Retina (tissue), 1 donor: ENCODE results near the gene NLRP6.
"Not testable (repeated sequence)": the region's sequence is repeated elsewhere in the genome, so short reads cannot be mapped to it uniquely, and the experiment has no call there.

ENCODE experiments used
- DNase-seq: peaks from one replicate; pipeline ENCODE4 v3.0.0-alpha.2; 2016

The NLRP6 gene

DNA sequence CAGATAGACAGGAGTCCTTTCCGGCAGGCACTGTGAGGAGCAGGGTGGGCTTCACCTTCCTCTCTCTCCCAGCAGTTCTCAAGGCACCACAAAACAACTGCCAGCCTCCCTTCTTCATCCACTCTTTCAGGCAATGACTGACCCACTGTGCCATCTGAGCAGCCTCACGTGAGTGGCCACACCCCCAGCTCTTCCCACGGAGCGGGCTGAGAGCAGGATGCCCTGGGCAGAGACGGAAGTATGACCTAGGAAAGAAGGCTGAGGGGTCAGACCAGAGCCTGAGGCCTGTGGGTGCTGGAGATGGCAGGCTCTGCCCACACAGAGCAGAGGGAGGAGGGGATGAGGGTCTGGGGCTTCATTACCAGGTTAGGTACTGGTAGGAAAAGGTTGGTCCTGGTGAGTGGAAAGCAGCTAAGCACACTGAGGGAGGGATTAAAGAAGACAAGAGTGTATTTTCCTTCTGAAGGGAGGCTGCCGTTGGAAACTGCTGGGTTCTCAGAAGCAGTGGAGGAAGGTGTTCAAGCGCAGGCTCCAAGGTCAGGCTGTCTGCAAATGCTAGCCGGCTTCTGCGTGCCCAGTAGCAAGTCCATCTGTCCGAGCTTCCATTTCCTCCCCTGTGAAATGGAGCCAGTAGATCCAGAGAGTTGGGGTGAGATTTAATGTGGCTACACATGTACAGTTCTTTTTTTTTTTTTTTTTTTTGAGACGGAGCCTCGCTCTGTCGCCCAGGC is 4.6 kb downstream of the NLRP6 start:
- no peak for DNase-seq

DNA sequence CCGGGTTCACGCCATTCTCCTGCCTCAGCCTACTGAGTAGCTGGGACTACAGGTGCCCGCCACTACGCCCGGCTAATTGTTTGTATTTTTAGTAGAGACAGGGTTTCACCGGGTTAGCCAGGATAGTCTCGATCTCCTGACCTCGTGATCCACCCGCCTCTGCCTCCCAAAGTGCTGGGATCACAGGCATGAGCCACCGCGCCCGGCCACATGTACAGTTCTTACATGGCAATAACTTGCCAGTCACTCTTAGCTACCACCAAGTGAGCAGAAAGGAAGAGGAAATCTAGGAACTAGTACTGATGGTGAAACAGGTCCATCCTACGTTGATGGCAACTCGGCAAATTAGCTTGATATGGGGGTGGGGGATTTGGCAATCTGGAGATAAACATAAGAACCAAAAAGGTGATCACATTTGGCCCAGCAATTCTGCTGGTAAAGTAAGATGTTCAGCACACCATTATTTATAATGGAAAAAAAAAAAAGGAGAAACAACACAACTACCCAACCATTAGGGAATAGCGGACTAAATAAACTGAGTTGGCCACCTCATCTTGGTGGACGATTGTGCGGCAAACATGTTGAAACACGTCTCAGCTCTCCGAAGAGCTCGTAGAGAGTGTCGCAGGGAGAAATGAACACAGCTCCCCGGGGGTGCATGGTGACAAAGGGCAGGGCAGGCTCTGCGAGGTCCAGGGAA is 5.3 kb downstream of the NLRP6 start:
- DNase-seq: no peak

DNA sequence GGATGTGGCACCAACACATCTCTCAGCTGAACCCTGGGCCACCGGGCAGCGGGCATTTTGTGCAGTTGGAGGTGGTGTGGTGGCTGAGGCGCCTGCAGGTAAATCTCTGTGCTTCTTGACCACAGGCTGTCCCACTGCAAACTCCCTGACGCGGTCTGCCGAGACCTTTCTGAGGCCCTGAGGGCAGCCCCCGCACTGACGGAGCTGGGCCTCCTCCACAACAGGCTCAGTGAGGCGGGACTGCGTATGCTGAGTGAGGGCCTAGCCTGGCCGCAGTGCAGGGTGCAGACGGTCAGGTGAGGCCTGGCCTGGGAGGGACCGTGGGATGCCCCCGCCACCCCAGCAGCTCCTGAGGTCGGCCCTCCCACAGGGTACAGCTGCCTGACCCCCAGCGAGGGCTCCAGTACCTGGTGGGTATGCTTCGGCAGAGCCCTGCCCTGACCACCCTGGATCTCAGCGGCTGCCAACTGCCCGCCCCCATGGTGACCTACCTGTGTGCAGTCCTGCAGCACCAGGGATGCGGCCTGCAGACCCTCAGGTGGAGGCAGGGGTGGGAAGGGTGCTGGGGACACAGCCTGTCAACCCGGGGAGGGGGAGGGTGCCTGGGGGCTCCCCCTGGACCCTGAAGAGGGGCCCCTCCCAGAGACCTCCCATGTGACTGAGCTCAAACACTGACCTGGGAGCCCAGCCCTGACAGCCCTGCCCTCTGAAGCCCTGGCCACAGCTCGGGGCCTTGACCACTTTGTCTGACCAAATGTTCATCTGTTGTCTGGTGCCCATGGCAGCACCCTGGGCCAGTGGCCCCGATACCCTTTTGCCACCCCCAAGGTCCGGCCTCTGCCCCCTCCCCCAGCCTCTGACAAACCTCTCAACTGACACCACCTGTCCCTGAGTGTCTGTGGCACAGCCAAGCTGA is 6.2 kb downstream of the NLRP6 start:
- no peak for DNase-seq

DNA sequence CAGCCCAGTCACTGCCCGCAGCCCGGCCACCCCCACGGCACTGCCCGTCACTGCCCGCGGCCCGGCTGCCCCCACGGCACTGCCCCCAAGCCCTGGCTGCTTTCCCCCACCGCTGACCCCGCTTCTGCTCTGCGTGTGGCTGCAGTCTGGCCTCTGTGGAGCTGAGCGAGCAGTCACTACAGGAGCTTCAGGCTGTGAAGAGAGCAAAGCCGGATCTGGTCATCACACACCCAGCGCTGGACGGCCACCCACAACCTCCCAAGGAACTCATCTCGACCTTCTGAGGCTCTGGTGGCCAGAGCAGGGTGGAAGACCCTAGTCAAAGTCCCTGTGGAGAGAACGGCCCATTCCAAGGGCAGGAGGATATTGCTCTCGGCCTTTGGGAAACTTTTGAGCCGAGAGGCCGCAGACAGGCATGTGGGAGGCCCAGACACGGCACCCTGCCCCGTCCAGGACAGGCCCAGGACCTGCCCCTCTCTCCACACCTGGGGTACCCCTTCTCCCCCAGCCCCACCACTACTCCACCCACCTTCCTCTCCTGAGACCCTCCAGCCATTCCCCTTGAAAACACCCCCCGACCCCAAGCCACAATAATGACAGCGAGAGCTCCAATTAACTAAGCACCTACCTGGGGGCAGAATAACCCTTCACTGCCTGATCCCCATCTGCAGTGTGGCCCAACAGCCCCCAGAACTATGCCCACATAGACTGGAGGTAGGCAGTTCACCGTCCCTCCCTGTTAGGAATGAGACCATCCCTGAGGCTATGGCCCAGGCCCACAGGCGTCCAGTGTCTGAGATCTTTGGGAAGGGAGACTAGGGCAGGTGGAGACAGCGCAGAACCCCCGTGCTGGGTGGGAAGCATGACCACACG is 7.0 kb downstream of the NLRP6 start:
- no peak for DNase-seq

DNA sequence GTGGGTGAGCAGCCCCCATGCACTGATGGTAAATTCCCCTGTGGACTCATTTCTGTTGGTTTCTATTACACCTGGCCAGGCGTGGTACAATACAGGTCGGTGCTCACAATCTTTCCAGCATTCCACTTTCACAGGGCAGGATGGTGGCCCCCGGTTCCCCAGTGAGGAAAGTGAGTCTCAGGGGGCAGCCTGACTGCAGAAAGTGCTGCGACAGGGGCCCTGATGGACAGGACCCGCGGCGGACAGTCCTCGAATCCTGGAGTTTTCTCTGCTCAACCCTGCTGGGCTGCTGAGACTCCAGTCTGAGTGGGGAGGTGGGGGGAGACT is 7.7 kb downstream of the NLRP6 start:
- DNase-seq: no peak

DNA sequence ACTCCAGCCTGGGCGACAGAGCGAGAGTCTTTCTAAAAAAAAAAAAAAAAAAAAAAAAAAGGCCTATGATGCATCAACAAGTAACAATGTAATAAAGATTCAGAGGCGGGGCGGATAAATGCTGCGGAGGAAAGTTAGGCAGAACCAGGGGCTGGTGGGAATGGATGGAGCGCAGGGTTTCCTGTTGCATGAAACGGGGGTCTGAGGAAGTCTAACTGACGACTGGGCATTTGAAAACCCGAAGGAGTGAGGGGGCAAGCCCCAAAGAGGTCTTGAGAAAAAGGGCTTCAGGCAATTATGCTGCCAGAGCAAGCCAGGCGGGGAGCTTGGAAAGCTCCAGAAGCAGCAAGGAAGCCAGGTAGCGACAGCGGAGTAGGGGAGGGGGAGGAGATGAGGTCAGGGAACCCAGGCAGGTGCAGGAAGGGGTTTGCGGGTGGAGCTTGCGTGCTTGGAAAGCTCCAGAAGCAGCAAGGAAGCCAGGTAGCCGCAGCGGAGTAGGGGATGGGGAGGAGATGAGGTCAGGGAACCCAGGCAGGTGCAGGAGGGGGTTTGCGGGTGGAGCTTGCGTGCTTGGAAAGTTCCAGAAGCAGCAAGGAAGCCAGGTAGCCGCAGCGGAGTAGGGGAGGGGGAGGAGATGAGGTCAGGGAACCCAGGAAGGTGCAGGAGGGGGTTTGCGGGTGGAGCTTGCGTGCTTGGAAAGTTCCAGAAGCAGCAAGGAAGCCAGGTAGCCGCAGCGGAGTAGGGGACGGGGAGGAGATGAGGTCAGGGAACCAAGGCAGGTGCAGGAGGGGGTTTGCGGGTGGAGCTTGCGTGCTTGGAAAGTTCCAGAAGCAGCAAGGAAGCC is 9.0 kb downstream of the NLRP6 start:
- not testable (repeated sequence) for DNase-seq

DNA sequence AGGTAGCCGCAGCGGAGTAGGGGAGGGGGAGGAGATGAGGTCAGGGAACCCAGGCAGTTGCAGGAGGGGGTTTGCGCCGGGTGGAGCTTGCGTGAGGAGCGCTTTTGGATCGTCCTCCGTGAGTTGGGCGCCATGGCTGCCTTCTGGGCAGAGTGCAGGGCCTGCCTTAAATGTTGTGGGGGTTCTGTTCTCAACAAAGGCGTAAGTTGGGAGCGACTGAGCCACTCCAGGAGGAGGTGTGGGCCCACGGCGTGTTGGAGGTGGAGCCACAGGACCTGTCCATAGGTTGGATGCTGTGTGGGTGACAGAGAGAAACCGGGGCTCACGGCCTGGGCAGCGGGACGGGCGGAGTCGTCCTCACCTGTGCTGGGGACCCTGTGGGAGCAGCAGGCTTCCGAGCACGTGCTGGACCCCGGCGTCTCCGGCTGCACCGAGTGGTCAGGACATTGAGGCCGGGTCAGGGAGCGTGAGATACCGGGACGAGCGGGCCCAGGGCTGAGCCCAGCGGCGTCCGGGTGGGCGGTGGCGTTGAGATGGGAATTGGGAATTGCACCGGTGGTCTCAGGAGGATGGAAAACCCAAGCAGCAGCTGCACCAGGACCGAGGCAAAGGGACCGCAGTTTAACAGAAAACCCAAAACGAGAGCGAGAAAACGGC is 9.7 kb downstream of the NLRP6 start:
- DNase-seq: no peak

DNA sequence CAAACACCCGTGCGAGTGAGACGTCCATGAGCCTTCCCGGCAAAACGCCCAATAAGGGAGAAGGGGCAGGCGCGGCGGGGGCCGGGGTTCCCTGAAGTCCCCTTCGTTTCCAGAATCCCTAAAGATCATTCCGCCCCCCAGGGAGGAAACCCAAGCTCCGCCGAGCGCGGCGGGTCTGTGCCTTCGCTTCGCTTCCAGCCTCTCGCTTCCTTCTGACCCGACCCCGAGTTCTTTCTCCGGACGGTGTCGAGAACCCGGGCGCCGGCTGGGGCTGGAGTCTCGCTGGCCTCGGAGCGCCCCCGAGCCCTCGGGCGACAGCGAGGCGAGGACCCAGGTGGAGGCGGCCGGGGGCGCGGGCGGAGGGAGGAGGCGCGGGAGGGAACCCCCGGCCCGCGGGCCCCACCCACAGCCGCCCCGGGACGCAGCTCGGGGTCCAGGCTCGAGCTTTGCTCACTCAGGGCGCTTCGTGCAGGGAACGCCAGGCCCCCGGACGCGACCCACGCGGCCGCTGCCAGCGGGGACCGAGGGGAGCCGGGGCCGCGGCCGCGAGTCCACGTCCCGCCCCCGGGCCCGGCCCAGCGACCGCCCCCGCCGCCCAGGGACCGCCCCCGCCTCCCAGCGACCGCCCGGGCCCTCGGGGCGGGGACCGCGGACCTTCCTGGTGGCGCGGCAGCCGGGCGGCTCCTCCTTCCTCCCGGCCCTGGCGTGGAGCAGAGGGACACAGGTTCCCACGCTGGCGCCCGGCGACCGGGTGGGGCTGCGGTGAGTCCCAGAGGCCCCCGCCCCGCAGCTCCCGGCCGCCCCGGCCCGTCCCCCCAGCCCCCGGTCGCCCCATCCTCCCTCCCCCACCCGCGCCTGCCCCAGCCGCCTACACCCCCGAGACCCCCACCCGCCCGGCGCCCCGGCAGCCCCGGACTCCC is 10.5 kb downstream of the NLRP6 start, which contains the start of gene PGGHG:
TSS of gene PGGHG (plus strand) at position 649 of the 920 bp plus-strand sequence. CDS start 691 bp downstream, outside the sequence.
- DNase-seq: peak; percentile 67

DNA sequence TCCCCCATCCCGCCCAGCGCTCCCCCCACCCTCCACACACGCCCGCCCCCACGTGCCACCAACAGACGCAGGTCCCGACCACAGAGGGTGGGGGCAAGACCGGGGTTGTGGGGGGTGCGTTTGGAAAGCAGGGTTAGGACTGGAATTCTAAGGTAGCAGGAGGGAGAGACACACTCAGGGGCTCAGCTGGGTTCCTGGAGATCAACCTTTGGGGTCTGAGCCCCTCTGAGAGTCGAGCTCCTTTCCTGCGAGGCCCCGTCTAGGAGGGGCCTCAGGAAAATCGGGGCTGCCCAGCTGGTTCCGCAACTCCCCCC is 11.1 kb downstream of the NLRP6 start:
- no peak for DNase-seq

DNA sequence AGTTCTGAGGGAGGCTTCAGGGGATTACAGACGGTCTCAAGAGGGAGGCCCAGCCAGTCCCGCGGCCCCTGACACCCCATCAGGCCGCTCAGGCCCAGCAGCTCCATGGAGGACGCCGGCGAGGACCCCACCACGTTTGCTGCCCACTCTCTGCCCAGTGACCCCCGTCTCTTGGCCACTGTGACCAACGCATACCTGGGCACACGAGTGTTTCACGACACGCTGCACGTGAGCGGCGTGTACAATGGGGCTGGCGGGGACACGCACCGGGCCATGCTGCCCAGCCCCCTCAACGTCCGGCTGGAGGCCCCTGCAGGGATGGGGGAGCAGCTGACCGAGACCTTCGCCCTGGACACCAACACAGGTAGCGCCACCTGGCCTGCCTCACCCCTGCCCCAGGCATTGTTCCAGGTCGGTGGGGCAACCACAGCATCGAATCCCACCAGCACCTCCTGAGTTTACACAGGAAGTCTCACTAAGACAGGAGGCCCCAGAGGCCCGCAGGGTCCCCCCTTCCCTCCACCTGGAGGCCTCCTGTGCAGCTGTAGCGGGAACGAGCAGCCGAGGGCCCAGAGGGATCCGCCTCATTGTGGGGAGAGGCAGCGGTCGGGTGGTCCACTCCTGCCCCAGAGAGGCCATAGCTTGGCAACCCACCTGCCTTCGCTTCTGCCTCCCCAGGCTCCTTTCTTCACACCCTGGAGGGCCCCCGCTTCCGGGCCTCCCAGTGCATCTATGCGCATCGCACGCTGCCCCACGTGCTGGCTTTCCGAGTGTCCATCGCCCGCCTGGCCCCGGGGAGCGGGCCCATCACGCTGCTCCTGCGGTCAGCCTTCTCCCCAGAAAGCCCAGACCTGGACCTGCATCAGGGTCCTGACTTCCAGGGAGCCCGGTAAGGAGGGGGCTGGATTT is 11.8 kb downstream of the NLRP6 start:
- DNase-seq: no peak

DNA sequence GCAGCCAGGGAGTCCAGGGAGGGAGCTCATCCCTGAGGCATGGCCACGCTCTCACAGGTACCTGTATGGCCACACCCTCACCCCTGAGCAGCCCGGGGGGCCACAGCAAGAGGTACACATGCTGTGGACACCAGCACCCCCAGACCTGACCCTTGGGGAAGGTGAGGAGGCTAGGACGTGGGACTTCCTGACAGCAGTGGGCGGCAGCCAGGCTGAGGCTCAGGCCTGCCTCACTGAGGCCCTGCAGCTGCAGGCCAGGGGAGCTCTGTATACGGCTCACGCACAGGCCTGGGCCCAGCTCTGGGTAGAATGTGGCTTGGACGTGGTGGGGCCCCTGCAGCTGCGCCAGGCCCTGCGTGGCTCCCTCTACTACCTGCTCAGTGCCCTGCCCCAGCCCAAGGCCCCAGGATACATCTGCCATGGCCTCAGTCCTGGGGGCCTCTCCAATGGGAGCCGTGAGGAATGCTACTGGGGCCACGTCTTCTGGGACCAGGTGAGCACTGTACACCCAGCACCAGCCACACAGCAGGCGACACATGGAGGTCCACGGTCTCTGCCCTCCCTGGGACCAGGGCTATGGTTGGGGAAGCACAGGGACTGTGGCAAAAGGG is 12.5 kb downstream of the NLRP6 start:
- no peak for DNase-seq

DNA sequence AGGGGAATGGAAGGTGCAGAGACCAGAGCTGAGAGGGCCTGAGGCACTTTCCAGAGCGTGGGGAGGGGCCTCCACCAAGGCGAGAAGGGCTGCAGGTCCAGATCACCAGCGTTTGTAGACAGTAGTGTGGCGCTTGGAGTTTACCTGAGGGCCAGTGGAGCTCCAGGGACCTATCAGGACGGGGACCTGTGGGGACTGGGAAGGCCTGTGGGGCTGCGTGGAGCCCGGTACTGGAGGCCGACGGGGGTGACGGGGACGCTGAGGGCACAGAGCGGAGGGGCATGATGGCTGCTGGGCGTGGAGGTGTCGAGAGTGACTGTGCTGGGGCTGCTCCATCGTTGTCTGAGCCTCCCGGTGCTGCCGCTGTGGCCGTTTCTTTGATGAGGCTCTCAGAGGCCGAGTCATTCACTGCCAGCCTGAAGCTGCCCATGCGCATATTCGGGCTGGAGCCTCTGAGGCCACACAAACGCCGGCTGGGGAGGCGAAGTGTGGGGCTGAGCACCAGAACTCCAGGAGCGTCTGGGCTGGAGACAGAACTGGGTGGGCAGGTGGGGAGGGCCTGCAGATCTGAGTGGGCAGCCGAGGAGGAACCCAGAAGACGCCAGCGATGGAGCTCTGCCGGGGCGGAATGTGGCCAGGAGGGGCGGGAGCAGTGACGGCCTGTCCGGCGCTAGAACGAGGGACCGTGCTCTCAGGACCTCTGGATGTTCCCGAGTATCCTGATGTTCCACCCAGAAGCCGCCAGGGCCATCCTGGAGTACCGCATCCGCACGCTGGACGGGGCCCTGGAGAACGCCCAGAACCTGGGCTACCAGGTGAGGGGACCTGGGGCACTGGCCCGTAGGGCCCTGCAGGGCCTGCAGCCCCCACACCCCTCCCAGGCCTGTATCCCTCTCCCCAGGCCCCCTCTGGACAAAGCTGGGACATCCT is 13.3 kb downstream of the NLRP6 start:
- DNase-seq: no peak

DNA sequence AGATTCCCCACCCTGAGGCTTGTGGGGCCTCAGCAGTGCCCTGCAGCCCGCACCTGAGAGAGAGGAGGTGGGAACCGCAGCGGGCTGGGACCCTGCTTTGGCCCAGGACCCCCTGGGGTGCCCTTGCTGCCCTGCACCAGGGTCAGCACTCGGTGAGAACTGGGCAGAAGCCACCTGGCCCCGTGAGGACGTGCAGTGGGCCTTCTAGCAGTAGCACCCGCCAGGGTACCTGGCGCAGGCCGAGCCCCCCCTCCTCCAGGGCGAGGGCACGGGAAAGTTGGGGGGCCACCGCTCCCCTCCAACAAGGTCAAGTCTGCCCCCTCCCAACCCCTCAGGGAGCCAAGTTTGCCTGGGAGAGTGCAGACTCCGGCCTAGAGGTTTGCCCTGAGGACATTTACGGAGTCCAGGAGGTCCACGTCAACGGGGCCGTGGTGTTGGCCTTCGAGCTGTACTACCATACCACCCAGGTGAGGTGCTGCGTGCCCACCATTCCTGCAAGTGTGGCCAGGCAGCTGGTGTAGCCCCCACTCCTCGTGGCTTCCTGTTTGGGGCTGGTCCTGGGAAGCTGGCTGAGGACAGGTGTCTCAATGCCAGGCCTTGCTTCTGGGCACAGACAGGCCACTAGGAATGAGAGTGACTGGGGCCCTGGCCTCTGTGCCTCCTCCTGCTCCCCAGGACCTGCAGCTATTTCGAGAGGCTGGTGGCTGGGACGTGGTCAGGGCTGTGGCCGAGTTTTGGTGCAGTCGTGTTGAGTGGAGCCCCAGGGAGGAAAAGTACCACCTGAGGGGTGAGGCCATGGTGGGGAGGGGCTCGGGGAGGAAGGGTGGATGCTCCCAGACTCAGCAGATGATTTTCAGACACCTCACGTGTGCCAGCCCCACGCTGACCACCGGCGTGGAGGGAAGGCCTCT is 14.3 kb downstream of the NLRP6 start:
- DNase-seq: no peak

DNA sequence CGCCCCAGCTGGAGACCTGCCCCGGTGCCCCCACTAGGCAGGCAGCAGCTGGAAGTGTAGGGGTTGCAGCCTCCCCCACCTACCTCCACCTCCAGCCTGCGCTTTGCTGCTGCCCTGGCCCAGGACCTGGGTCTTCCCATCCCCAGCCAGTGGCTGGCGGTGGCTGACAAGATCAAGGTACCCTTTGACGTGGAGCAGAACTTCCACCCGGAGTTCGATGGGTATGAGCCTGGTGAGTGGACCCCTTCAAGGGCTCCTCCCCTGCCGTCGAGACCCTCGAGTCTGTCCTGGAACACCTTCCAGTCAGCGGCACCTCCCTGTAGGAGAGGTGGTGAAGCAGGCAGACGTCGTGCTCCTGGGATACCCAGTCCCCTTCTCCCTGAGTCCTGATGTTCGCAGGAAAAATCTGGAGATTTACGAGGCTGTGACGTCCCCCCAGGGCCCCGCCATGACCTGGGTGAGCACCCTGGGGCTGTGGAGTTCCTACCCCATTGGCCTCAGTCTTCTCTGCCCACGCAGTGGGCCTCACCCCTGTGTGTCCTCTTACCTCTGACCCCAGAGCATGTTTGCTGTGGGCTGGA is 15.2 kb downstream of the NLRP6 start:
- DNase-seq: no peak

DNA sequence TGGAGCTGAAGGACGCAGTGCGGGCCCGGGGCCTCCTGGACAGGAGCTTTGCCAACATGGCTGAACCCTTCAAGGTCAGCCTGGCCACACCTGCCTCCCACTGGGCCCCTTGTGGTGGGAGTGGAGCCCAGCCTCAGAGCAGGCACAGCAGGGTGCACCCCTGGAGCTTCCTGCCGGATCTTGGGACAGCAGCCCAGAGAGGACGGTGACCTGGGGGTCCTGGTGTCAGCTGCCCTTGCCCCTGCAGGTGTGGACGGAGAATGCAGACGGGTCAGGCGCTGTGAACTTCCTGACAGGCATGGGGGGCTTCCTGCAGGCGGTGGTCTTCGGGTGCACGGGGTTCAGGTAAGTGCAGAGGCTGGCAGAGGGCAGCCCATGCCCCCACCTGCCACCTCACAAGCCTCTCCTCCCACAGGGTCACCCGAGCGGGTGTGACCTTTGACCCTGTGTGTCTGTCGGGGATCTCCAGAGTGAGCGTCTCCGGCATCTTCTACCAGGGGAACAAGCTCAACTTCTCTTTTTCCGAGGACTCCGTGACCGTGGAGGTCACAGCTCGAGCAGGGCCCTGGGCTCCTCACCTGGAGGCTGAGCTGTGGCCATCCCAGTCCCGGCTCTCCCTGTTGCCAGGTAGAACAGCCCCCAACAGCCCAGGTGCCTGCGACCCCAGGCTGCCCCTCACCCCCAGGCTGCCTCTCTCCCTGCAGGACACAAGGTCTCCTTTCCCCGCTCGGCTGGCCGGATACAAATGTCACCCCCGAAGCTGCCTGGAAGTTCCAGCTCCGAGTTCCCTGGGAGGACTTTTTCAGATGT is 15.8 kb downstream of the NLRP6 start:
- DNase-seq: no peak
